Panc1 (cell line): Measurements from ENCODE around the gene UPB1. TPM values are rescaled to one million over a fixed set of nuclear protein-coding genes. Genes with fewer than 3 reads are reported as not detected.

ENCODE experiments used
- ATAC-seq: fragments of 200-7000 bp; cut with Tn5 transposase; 2 replicates; pipeline ENCODE4 v1.9.1; 2020; ENCODE audit warnings: mild to moderate bottlenecking, moderate library complexity
- BruUV-seq: library from RNA; stranded (reverse); fragments of 400-500 nt; replicated peaks from 2 replicates; lab custom pipeline; 2021; lab: Mats Ljungman, UMichigan
- CTCF ChIA-PET: fragments of 300-600 bp; sonication (Branson Sonifier 250); formaldehyde crosslinking; loops from one replicate; lab custom pipeline; 2022; ENCODE audit warnings: antibody characterized with exemption; lab: Charles Lee
- POLR2A ChIA-PET: fragments of 300-600 bp; sonication (Branson Sonifier 250); formaldehyde crosslinking; loops from one replicate; lab custom pipeline; 2022; ENCODE audit warnings: antibody characterized with exemption; lab: Charles Lee
- DNase-seq: peaks from one replicate; pipeline ENCODE4 v3.0.0-alpha.2; 2010; ENCODE audit warnings: low read depth, low spot score
- H3K27ac ChIP-seq: 2 replicates; pipeline ENCODE4 v1.5.1; 2011; ENCODE audit warnings: mild to moderate bottlenecking, low read length, inconsistent platforms
- H3K27me3 ChIP-seq: fragments of 200-500 bp; sonication (Bioruptor generic); 2 replicates; pipeline ENCODE4 v1.6.0; 2014; ENCODE audit warnings: low read length, inconsistent platforms; ENCODE audit not compliant: control insufficient read depth, insufficient read depth
- H3K36me3 ChIP-seq: fragments of 200-500 bp; sonication (Bioruptor generic); 2 replicates; pipeline ENCODE4 v1.5.1; 2014; ENCODE audit warnings: inconsistent platforms, mild to moderate bottlenecking, low read length, moderate library complexity; ENCODE audit not compliant: control insufficient read depth, insufficient read depth
- H3K4me1 ChIP-seq: 2 replicates; pipeline ENCODE4 v1.5.1; 2011; ENCODE audit warnings: inconsistent platforms, mild to moderate bottlenecking, low read length, moderate library complexity; ENCODE audit not compliant: control insufficient read depth, insufficient read depth
- H3K4me3 ChIP-seq, 2 experiments: 2 replicates each; pipeline ENCODE4 v1.5.1; 2011 to 2012; ENCODE audit warnings: low read depth in 2 of 2, low read length in 2 of 2, mild to moderate bottlenecking in 2 of 2, inconsistent platforms in 1 of 2, moderate library complexity in 1 of 2
- H3K9me3 ChIP-seq: fragments of 200-500 bp; sonication (Bioruptor generic); 2 replicates; pipeline ENCODE4 v1.5.1; 2014; ENCODE audit warnings: low read depth, mild to moderate bottlenecking, inconsistent platforms, low read length, moderate library complexity; ENCODE audit not compliant: control insufficient read depth, insufficient read depth
- POLR2AphosphoS5 ChIP-seq: IDR thresholded peaks from 2 replicates; pipeline ENCODE4 v1.6.1; 2012; ENCODE audit warnings: mild to moderate bottlenecking, low read depth, low read length, moderate library complexity
- SIN3A ChIP-seq: IDR thresholded peaks from 2 replicates; pipeline ENCODE4 v1.6.1; 2012; ENCODE audit warnings: low read depth, mild to moderate bottlenecking, low read length, moderate library complexity, borderline replicate concordance; ENCODE audit not compliant: insufficient read depth
- TCF7L2 ChIP-seq: IDR thresholded peaks from 2 replicates; pipeline ENCODE4 v1.6.1; 2011; ENCODE audit warnings: mild to moderate bottlenecking, low read depth, low read length, inconsistent platforms
- in situ Hi-C: cut with HindIII; loops from 2 replicates; pipeline ENCODE4 v1.10.0; 2016; ENCODE audit warnings: low sequenced_read_pairs, low pct_unique_long_range_greater_than_20kb
- intact Hi-C: fragments of 100-400 bp; cut with micrococcal nuclease; formaldehyde crosslinking; loops from one replicate; pipeline ENCODE4 v1.10.0; 2022; ENCODE audit not compliant: unreplicated experiment
- total RNA-seq: library from RNA; stranded (reverse); gene quantifications from one replicate; pipeline ENCODE4 v1.2.1, GENCODE V29; 2021; ENCODE audit not compliant: unreplicated experiment
- TF ChIP-seq, protein P1 (sequence below), 2 experiments: IDR thresholded peaks; 2 replicates each; pipeline ENCODE4 v1.6.1; 2011 to 2012; ENCODE audit warnings: low read depth in 2 of 2, control low read depth in 1 of 2, low read length in 1 of 2, mild to moderate bottlenecking in 1 of 2, moderate library complexity in 1 of 2; ENCODE audit not compliant: insufficient read depth in 1 of 2
- TF ChIP-seq, protein P2 (sequence below): fragments of 450-650 bp; IDR thresholded peaks from 2 replicates; pipeline ENCODE4 v1.5.1; 2017; ENCODE audit warnings: mild to moderate bottlenecking

Gene UPB1
- total RNA-seq, 1 experiment from 2014 or later = 0.10 TPM

GRCh38 chr22:24567668-24568067 lies 72.5 kb downstream of the UPB1 start:
- H3K9me3 ChIP-seq = no peaks in the 10 kb centered on the region
- ChIA-PET CTCF (no interaction called here), POLR2A (no interaction called here)
- no peak overlapping the region for H3K4me3 ChIP-seq
- ATAC-seq = no peak
- intact Hi-C loops (no loop called here), in situ Hi-C loops (no loop called here)
- BruUV-seq = no TSS peak
- H3K27me3 ChIP-seq = no peaks in the 10 kb centered on the region
- TF ChIP-seq, protein P1, sequence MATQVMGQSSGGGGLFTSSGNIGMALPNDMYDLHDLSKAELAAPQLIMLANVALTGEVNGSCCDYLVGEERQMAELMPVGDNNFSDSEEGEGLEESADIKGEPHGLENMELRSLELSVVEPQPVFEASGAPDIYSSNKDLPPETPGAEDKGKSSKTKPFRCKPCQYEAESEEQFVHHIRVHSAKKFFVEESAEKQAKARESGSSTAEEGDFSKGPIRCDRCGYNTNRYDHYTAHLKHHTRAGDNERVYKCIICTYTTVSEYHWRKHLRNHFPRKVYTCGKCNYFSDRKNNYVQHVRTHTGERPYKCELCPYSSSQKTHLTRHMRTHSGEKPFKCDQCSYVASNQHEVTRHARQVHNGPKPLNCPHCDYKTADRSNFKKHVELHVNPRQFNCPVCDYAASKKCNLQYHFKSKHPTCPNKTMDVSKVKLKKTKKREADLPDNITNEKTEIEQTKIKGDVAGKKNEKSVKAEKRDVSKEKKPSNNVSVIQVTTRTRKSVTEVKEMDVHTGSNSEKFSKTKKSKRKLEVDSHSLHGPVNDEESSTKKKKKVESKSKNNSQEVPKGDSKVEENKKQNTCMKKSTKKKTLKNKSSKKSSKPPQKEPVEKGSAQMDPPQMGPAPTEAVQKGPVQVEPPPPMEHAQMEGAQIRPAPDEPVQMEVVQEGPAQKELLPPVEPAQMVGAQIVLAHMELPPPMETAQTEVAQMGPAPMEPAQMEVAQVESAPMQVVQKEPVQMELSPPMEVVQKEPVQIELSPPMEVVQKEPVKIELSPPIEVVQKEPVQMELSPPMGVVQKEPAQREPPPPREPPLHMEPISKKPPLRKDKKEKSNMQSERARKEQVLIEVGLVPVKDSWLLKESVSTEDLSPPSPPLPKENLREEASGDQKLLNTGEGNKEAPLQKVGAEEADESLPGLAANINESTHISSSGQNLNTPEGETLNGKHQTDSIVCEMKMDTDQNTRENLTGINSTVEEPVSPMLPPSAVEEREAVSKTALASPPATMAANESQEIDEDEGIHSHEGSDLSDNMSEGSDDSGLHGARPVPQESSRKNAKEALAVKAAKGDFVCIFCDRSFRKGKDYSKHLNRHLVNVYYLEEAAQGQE (IDR thresholded peaks at IDR 0.05; ENCODE audit: insufficient read depth in 1 of 2, low read depth in 2 of 2, low read length in 1 of 2) = no peak
- TF ChIP-seq, protein P2, sequence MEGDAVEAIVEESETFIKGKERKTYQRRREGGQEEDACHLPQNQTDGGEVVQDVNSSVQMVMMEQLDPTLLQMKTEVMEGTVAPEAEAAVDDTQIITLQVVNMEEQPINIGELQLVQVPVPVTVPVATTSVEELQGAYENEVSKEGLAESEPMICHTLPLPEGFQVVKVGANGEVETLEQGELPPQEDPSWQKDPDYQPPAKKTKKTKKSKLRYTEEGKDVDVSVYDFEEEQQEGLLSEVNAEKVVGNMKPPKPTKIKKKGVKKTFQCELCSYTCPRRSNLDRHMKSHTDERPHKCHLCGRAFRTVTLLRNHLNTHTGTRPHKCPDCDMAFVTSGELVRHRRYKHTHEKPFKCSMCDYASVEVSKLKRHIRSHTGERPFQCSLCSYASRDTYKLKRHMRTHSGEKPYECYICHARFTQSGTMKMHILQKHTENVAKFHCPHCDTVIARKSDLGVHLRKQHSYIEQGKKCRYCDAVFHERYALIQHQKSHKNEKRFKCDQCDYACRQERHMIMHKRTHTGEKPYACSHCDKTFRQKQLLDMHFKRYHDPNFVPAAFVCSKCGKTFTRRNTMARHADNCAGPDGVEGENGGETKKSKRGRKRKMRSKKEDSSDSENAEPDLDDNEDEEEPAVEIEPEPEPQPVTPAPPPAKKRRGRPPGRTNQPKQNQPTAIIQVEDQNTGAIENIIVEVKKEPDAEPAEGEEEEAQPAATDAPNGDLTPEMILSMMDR = no peak
- TF ChIP-seq TCF7L2 = no peak
- no peak for TF ChIP-seq POLR2AphosphoS5
- TF ChIP-seq SIN3A = no peak
- H3K27ac ChIP-seq = no peak overlapping the region
- DNase-seq = no peak
- peaks cover 5% of the 10 kb centered on the region; the same call in 1 of the 2 replicates for H3K36me3 ChIP-seq
- no peaks in the 10 kb centered on the region for H3K4me1 ChIP-seq

DNA sequence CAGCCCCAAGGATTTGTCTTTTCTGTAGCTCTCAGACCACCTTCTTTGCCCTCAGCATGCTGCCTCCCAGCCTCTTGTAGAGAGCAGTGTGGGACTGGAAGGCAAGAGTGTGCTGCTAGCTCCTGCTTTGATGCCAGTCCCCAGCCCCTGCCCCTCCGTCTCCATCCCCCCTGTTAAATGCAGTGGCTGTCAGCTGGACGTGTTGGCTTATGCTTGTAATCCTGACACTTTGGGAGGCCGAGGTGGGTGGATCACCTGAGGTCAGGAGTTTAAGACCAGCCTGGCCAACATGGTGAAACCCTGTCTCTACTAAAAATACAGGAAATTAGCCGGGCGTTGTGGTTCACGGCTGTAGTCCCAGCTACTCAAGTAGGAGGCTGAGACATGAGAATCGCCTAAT lies 76.1 kb downstream of the UPB1 start:
- intact Hi-C loops = no loop called here
- no peak for DNase-seq
- in situ Hi-C loops = no loop called here
- POLR2A ChIA-PET = no interaction called here
- H3K4me3 ChIP-seq = no peak overlapping the region
- CTCF ChIA-PET = no interaction called here
- H3K27ac ChIP-seq = no peak overlapping the region
- H3K27me3 ChIP-seq = no peaks in the 10 kb centered on the region
- no peaks in the 10 kb centered on the region for H3K9me3 ChIP-seq
- BruUV-seq = no TSS peak
- TF ChIP-seq SIN3A (no peak), POLR2AphosphoS5 (no peak), TCF7L2 (no peak)
- TF ChIP-seq, protein P2 = no peak
- TF ChIP-seq, protein P1 (IDR thresholded peaks at IDR 0.05; ENCODE audit: insufficient read depth in 1 of 2, low read depth in 2 of 2, low read length in 1 of 2) = no peak
- H3K36me3 ChIP-seq = peaks cover 2% of the 10 kb centered on the region; the same call in 1 of the 2 replicates
- no peak for ATAC-seq
- H3K4me1 ChIP-seq = no peaks in the 10 kb centered on the region
